Tibial nerve (tissue), 4 donors: Measurements from ENCODE around the gene FGD4. TPM values are rescaled to one million over a fixed set of nuclear protein-coding genes. Genes with fewer than 3 reads are reported as not detected.
A peak's percentile ranks its signal among the peaks of the same experiment; 100 is the strongest.

Source experiments
- DNase-seq, 2 donors: peaks; one replicate each; pipeline ENCODE4 v3.0.0-alpha.2; 2019; ENCODE audit warnings: low spot score in 2 of 2
- H3K27ac ChIP-seq, 4 donors: fragments of 200-600 bp; sonication (generic) in 3 of 4; one replicate each; pipeline ENCODE4 v1.5.1; 2017 to 2019; ENCODE audit warnings: mild to moderate bottlenecking in 1 of 4
- H3K27me3 ChIP-seq, 2 donors: fragments of 200-600 bp; sonication (generic) in 1 of 2; one replicate each; pipeline versions ENCODE4 v1.5.1 to v1.6.0; 2017 to 2019
- H3K36me3 ChIP-seq, 3 donors: fragments of 200-600 bp; sonication (generic); one replicate each; pipeline ENCODE4 v1.5.1; 2018 to 2019
- H3K4me1 ChIP-seq, 4 donors: fragments of 200-600 bp; sonication (generic) in 3 of 4; one replicate each; pipeline ENCODE4 v1.5.1; 2017 to 2019
- H3K4me3 ChIP-seq, 4 donors: fragments of 200-600 bp; sonication (generic) in 3 of 4; one replicate each; pipeline ENCODE4 v1.5.1; 2017 to 2019; ENCODE audit warnings: mild to moderate bottlenecking in 1 of 4, moderate library complexity in 1 of 4
- H3K9me3 ChIP-seq, 4 donors: fragments of 200-600 bp; sonication (generic) in 3 of 4; one replicate each; pipeline ENCODE4 v1.5.1; 2017 to 2019
- EP300 ChIP-seq, 2 donors: sonication (generic); formaldehyde crosslinking; IDR thresholded peaks; one replicate each; pipeline ENCODE4 v1.6.1; 2017; ENCODE audit warnings: antibody characterized with exemption in 2 of 2, mild to moderate bottlenecking in 1 of 2
- POLR2A ChIP-seq, 2 donors: fragments of 450-650 bp; IDR thresholded peaks; one replicate each; pipeline ENCODE4 v1.6.1; 2017; ENCODE audit warnings: antibody characterized with exemption in 2 of 2, mild to moderate bottlenecking in 2 of 2, moderate library complexity in 2 of 2
- WGBS, 2 donors: methylation state at CpG; one replicate each; pipeline ENCODE4 v1.1.5; 2018; 5-methylcytosine and 5-hydroxymethylcytosine counted together
- total RNA-seq, 4 donors: library from RNA; depleted of rRNA; stranded (reverse); fragments of >200 nt; gene quantifications; one replicate each; pipeline ENCODE4 v1.1.0, GENCODE V29; 2016
- TF ChIP-seq, protein P1 (sequence below), 5 experiments: fragments of 200-600 bp in 3 of 5; fragments of 450-650 bp in 2 of 5; sonication (generic) in 3 of 5; IDR thresholded peaks; one replicate each; pipeline ENCODE4 v1.5.1; 2016 to 2019; ENCODE audit warnings: antibody characterized with exemption in 5 of 5, mild to moderate bottlenecking in 3 of 5, moderate library complexity in 2 of 5

Gene FGD4
- total RNA-seq, 4 donors from 2014 or later: 78.3 to 102 (median 84.2) TPM

- WGBS, 2 donors: 71 to 89% methylated on average over 5 of the region's 5 CpGs
- Histone ChIP-seq H3K27me3 (no peaks in the 10 kb centered on the region), H3K4me1 (peaks cover 0 to 36% (median 10%) of the 10 kb centered on the region in 4 donors), H3K9me3 (no peaks in the 10 kb centered on the region), H3K27ac (no peak overlapping the region), H3K4me3 (no peak overlapping the region), H3K36me3 (no peaks in the 10 kb centered on the region)
- DNase-seq: no peak
- TF ChIP-seq, protein P1, sequence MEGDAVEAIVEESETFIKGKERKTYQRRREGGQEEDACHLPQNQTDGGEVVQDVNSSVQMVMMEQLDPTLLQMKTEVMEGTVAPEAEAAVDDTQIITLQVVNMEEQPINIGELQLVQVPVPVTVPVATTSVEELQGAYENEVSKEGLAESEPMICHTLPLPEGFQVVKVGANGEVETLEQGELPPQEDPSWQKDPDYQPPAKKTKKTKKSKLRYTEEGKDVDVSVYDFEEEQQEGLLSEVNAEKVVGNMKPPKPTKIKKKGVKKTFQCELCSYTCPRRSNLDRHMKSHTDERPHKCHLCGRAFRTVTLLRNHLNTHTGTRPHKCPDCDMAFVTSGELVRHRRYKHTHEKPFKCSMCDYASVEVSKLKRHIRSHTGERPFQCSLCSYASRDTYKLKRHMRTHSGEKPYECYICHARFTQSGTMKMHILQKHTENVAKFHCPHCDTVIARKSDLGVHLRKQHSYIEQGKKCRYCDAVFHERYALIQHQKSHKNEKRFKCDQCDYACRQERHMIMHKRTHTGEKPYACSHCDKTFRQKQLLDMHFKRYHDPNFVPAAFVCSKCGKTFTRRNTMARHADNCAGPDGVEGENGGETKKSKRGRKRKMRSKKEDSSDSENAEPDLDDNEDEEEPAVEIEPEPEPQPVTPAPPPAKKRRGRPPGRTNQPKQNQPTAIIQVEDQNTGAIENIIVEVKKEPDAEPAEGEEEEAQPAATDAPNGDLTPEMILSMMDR (IDR thresholded peaks at IDR 0.05): no peak
- no peak for TF ChIP-seq EP300 (IDR thresholded peaks at IDR 0.05)
- no peak for TF ChIP-seq POLR2A (IDR thresholded peaks at IDR 0.05)
These were observed 52.5 kb downstream of the FGD4 start for GRCh38 chr12:32451816-32452215.

- peak in 1 of 2 donors; percentile 38 for TF ChIP-seq EP300 (IDR thresholded peaks at IDR 0.05)
- TF ChIP-seq, protein P1 (IDR thresholded peaks at IDR 0.05): no peak
- 38 to 44% methylated on average over 3 of the region's 3 CpGs for WGBS, 2 donors
- Histone ChIP-seq H3K36me3 (no peaks in the 10 kb centered on the region), H3K27ac (peak overlapping the region in 3 of 4 donors; percentile 23 to 43 (median 41)), H3K9me3 (no peaks in the 10 kb centered on the region), H3K27me3 (no peaks in the 10 kb centered on the region), H3K4me1 (peaks cover 0 to 48% (median 17%) of the 10 kb centered on the region in 4 donors), H3K4me3 (no peak overlapping the region)
- no peak for DNase-seq
These were observed 54.7 kb downstream of the FGD4 start for GRCh38 chr12:32454075-32454474.

- no peaks in the 10 kb centered on the region for H3K36me3 ChIP-seq
- no peak overlapping the region for H3K4me3 ChIP-seq
- DNase-seq: no peak
- no peaks in the 10 kb centered on the region for H3K9me3 ChIP-seq
- WGBS, 2 donors: 6 to 10% methylated on average over 1 of the region's 1 CpG
- peak overlapping the region in 2 of 4 donors; percentile 41 to 43 for H3K27ac ChIP-seq
- peaks cover 0 to 48% (median 17%) of the 10 kb centered on the region in 4 donors for H3K4me1 ChIP-seq
- H3K27me3 ChIP-seq: no peaks in the 10 kb centered on the region
- TF ChIP-seq POLR2A (IDR thresholded peaks at IDR 0.05): no peak
- no peak for TF ChIP-seq EP300 (IDR thresholded peaks at IDR 0.05)
- TF ChIP-seq, protein P1 (IDR thresholded peaks at IDR 0.05): no peak
These were observed 55.5 kb downstream of the FGD4 start for GRCh38 chr12:32454866-32455265.

- no peaks in the 10 kb centered on the region for H3K36me3 ChIP-seq
- no peaks in the 10 kb centered on the region for H3K27me3 ChIP-seq
- peak overlapping the region; percentile 18 to 77 (median 42) for H3K27ac ChIP-seq
- peaks cover 0 to 47% (median 17%) of the 10 kb centered on the region in 4 donors for H3K4me1 ChIP-seq
- no peaks in the 10 kb centered on the region for H3K9me3 ChIP-seq
- H3K4me3 ChIP-seq: peak overlapping the region; percentile 11 to 40 (median 34)
- peak in 1 of 2 donors; percentile 73 for DNase-seq
- no peak for TF ChIP-seq EP300 (IDR thresholded peaks at IDR 0.05)
- TF ChIP-seq, protein P1 (IDR thresholded peaks at IDR 0.05): peak; percentile 50 to 74 (median 62)
- WGBS, 2 donors: 0% methylated on average over 1 of the region's 1 CpG
These were observed 56.3 kb downstream of the FGD4 start for GRCh38 chr12:32455607-32456071.

DNA sequence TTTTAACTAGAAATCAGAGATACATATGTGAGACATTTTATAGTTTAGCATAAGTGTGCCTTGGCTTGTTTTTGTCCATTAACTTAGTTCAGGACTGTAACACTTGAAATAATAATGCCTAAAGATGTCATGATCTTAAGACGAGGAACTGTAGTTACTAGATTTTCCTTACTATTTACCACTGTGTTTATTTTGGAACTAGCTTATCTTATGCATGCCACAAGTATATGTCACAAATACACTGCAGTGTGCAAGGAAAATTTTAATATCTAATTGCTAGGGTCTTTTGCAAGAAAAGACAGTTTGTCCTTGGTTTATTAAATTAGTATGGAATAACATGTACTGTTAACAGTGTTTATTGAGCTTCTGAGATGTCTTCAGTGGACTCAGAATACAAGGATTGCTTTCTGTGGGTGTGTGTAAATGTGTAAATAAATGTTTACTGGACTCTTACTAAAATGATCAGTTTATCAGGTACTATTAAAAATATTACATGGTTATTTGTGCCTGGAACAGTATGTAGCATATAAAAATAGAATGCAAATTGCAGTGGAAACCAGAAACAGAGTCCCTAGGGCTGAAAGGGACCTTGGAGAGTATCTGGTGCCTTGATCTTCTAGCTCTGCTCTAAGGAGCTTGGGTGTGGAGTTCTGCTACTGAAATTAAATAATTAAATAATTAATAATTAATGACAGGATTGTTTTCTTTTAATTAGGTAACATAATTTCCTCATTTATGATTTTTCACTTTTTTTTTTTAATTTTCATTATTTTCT, 58.1 kb downstream of the FGD4 start:
- TF ChIP-seq POLR2A (IDR thresholded peaks at IDR 0.05) (no peak), EP300 (IDR thresholded peaks at IDR 0.05) (no peak)
- TF ChIP-seq, protein P1 (IDR thresholded peaks at IDR 0.05): no peak
- no peaks in the 10 kb centered on the region for H3K36me3 ChIP-seq
- no peak overlapping the region for H3K4me3 ChIP-seq
- no peaks in the 10 kb centered on the region for H3K9me3 ChIP-seq
- peak overlapping the region in 2 of 4 donors; percentile 47 to 77 for H3K27ac ChIP-seq
- H3K27me3 ChIP-seq: no peaks in the 10 kb centered on the region
- WGBS, 2 donors: 23 to 25% methylated on average over 1 of the region's 1 CpG
- DNase-seq: no peak
- H3K4me1 ChIP-seq: peaks cover 0 to 46% (median 17%) of the 10 kb centered on the region in 4 donors
